Right lobe of liver (tissue), 4 donors: ENCODE data around the gene MYO10.

Experiments used
- POLR2A ChIP-seq: fragments of 450-650 bp; IDR thresholded peaks from one replicate; pipeline ENCODE4 v1.6.1; 2017; ENCODE audit warnings: antibody characterized with exemption, mild to moderate bottlenecking
- TF ChIP-seq, protein P1 (sequence below), 4 donors: fragments of 200-600 bp in 3 of 4; fragments of 450-650 bp in 1 of 4; IDR thresholded peaks; one replicate each; pipeline versions ENCODE4 v1.5.1 to v1.8.0; 2016 to 2022; ENCODE audit warnings: antibody characterized with exemption in 4 of 4, mild to moderate bottlenecking in 2 of 4
- donor health status: DM: no; HTN: no; CAD: no.
- donor health status: DM: no; HTN: no; CAD: no.
- donor health status: DM: no; HTN: yes; CAD: no.

DNA sequence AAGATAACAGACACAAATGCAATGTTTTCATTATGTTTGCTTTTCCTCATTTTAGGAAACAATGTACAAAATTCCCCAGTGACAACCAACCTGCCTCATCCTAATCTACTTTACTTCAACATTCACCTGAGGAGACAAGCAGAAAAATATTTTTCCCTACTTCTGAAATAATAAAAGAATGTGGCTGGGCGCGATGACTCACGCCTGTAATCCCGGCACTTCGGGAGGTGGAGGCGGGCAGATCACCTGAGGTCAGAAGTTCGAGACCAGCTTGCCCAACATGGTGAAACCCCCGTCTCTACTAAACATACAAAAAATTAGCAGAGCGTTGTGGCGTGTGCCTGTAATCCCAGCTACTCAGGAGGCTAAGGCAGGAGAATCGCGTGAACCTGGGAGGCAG lies 36.9 kb downstream of the MYO10 start:
- TF ChIP-seq, protein P1, sequence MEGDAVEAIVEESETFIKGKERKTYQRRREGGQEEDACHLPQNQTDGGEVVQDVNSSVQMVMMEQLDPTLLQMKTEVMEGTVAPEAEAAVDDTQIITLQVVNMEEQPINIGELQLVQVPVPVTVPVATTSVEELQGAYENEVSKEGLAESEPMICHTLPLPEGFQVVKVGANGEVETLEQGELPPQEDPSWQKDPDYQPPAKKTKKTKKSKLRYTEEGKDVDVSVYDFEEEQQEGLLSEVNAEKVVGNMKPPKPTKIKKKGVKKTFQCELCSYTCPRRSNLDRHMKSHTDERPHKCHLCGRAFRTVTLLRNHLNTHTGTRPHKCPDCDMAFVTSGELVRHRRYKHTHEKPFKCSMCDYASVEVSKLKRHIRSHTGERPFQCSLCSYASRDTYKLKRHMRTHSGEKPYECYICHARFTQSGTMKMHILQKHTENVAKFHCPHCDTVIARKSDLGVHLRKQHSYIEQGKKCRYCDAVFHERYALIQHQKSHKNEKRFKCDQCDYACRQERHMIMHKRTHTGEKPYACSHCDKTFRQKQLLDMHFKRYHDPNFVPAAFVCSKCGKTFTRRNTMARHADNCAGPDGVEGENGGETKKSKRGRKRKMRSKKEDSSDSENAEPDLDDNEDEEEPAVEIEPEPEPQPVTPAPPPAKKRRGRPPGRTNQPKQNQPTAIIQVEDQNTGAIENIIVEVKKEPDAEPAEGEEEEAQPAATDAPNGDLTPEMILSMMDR (IDR thresholded peaks at IDR 0.05), result no peak
- TF ChIP-seq POLR2A, result no peak
